ENCODE results near the gene SLC31A2. TPM values are rescaled to one million over a fixed set of nuclear protein-coding genes. Genes with fewer than 3 reads are reported as not detected.
"Not testable (repeated sequence)": the region's sequence is repeated elsewhere in the genome, so short reads cannot be mapped to it uniquely, and the experiment has no call there.

Gene SLC31A2
- 3.4 TPM for polyA plus RNA-seq (ENCODE audit: insufficient read length)

GRCh38 chr9:113150670-113151611, at the start of gene SLC31A2:
TSS of gene SLC31A2 (plus strand) at chr9:113151007. CDS start at chr9:113151075, 68 bp downstream.
- no peak for DNase-seq (ENCODE audit: low read depth)

DNA sequence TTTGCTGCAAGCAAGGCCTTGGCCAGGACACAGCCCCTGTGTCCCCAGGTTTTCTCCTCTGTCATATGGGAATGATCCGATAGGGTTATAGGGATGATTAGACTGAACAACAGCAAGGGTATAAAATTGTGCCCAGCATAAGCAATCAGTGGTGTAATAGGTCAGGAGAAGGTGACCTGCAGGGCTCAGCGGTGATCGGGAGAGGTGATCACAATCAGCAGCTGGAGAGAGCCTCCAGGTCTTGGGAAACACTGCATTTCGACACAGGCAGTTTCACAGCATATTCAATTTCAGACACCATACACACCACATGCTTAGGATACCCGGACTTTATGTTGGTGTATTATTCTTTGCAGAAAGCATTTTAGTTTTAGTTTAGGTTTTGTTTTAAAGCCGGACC, 45.5 kb upstream of the SLC31A2 start:
- not testable (repeated sequence) for DNase-seq (ENCODE audit: low read depth)

DNA sequence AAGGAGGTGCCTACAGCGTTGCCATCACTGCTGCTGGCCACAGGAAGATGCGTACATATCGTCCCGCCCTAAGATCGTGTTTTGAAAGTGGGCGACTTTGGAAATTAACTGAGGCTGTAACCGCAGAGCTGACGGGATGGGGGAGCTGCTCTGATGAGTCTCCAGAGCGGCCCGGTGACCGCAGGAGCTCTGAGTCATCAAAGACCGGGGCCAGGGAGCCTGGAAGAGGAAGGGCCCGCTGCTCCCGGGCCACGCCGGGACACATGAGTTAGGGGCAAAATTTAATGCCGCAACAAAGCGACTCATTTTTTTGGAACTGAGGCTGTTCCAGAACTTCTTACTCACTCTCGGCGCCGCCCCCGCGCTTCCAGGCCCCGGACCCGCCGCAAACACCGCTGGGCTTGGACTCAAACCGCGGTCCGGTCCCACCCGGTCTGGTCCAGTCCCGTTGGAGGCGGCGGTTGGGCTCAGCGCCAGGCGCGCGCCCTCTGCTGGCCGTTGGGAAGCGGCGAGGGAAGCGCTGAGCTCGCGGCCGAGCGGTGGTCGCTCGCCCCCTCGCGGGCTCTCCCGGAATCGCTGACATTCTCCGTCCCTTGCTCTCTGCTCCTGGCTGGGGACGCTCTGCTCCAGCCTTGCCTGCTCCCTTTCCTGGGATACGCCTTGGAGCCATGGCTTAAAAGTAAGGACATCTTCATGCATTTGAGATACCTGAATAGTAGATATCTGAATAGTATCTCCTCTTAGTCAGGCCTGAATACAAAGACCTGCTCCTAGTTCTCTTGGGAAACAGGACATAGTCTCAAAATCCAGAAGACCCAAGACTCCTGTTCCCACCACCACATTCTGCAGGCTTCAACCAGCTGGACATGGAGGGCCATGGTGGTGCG, 39.5 kb upstream of the SLC31A2 start:
- not testable (repeated sequence) for DNase-seq (ENCODE audit: low read depth)

DNA sequence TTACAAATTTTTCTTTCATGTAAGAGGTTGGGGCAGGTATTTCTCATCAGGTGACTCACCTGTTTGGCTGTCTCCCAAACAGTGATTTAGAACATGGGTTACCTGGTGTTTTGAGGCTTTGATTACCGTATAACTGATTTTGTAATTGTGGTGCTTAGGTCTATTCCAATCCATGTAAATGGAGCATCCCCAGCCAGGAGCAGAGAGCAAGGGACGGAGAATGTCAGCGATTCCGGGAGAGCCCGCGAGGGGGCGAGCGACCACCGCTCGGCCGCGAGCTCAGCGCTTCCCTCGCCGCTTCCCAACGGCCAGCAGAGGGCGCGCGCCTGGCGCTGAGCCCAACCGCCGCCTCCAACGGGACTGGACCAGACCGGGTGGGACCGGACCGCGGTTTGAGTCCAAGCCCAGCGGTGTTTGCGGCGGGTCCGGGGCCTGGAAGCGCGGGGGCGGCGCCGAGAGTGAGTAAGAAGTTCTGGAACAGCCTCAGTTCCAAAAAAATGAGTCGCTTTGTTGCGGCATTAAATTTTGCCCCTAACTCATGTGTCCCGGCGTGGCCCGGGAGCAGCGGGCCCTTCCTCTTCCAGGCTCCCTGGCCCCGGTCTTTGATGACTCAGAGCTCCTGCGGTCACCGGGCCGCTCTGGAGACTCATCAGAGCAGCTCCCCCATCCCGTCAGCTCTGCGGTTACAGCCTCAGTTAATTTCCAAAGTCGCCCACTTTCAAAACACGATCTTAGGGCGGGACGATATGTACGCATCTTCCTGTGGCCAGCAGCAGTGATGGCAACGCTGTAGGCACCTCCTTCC, 37.9 kb upstream of the SLC31A2 start:
- DNase-seq (ENCODE audit: low read depth) = not testable (repeated sequence)

- not testable (repeated sequence) for DNase-seq (ENCODE audit: low read depth)
Measured at GRCh38 chr9:113118829-113119228, 32.0 kb upstream of the SLC31A2 start.

- DNase-seq (ENCODE audit: low read depth) = no peak
Measured at GRCh38 chr9:113125386-113126035, 25.3 kb upstream of the SLC31A2 start.

- DNase-seq (ENCODE audit: low read depth) = no peak
Measured at GRCh38 chr9:113129466-113129865, 21.3 kb upstream of the SLC31A2 start.

DNA sequence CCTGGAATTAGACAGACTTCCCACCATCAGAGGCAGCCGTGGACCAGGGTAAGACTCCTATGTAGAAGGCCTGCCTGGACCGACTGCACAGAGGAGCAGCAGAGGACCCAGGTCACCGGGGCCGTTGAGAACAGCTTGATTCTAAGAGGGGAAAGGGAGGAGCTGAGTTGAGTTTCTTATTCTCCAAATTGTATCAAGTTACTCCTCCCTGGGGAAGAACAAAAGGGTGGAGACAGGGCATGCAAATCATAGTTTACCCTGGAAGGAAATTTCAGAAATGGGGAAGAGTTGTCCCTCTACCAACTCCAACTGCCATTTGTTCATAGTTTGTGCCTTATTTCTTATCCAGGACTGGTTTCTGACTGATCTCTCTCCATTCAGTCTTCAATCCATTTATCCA, 20.9 kb upstream of the SLC31A2 start:
- DNase-seq (ENCODE audit: low read depth) = no peak

DNA sequence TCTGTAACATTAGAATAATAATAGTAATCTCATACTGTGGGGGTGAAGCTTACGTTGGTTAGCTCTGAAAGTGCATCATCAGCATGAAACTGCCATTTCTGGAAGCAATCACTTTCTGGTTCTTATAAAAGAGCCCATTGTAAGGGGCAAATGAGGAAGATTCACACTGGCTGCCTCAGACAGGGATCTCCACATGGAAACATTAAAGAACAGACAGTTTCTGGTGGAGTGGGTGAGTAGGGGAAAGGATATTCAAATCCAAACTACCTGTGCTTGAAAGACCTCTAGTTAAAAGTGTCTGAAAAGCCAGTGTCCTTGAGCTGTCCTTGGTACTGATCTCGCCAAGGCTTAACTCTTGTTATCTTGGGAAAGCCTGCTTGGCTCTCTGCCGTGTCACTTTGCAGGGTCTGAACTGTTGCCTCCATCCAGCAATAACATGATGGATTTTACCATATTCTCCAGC, 19.1 kb upstream of the SLC31A2 start:
- no peak for DNase-seq (ENCODE audit: low read depth)

DNA sequence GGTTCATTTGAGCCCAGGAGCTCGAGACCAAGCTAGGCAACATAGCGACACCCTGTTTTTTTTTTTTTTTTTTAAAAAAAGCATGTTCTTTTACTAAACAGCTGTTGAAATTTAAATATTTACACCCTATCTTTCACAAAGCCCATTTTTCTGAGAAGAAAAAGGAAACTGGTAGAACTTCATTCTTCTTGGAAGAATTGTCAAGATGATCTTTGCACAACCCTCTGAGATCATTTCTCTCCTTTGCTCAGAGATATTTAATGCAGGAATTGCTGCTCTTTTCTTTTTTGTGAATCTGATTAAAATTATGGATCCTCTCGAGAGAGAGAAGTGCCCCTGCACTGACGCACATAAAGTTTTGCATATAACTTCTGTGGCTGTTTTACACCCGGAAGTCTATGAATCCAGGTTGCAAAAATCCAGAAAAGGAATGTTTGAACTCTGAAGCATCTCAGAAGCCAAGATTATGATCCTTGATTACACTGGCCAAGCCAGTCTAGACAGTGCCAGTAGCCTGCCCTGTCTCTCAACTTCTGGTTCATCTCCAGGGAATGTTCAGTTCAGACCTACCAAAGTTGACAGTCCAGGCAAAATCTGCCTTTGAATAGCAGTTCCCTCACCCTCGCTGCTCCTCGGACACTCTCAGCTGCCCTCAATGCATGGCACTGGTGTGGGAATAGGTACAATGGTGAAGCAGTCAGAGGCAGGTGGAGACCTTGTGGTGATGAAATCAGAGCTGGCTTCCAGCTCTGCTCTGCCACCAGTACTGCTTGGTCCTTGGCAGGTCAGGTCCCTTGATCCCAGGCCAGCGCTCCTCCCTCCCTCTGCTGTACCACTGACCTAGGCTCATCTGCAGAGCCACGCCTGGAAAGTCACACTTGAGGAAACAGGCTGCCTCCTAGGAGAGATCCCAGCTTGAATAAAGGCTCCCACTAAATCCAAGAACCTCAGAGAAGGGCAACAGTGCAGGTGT, 13.3 kb upstream of the SLC31A2 start:
- DNase-seq (ENCODE audit: low read depth) = no peak

GRCh38 chr9:113138760-113139159, 12.0 kb upstream of the SLC31A2 start:
- DNase-seq (ENCODE audit: low read depth) = no peak

- DNase-seq (ENCODE audit: low read depth) = no peak
Measured at GRCh38 chr9:113139225-113139829, 11.5 kb upstream of the SLC31A2 start.

DNA sequence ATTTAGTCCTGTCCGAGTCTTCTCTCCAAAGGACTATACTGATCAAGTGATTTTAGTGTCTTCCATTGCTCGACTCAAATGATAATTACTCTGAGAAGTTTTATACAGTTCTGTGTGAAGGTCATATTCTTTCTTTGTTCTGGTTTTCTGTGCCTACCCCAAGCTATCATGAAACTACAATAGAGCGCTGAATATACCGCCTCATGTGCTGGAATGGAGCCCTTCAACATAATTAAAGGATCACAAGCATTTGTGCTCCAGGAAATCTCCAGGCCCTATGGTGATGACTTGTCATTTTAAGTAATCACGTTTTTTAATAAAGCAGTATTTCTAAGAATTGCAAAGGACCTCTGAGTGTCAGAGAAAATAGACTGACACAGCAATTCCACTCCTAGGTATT, 10.9 kb upstream of the SLC31A2 start:
- no peak for DNase-seq (ENCODE audit: low read depth)

DNA sequence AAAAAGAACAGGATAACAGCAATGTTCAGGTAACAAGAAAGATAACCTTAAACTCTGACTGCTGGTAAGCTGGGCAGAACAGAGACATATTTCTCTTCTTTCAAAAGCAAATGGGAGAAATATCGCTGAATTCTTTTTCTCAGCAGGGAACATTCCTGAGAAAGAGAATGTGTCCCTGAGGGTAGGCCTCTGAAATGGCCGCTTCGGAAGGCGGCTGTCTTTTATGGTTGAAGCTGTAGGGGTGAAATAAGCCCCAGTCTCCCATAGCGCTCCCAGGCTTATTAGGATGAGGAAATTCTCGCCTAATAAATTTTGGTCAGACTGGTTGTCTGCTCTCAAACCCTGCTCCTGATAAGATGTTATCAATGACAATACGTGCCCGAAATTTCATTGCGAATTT, 9.9 kb upstream of the SLC31A2 start:
- not testable (repeated sequence) for DNase-seq (ENCODE audit: low read depth)

DNA sequence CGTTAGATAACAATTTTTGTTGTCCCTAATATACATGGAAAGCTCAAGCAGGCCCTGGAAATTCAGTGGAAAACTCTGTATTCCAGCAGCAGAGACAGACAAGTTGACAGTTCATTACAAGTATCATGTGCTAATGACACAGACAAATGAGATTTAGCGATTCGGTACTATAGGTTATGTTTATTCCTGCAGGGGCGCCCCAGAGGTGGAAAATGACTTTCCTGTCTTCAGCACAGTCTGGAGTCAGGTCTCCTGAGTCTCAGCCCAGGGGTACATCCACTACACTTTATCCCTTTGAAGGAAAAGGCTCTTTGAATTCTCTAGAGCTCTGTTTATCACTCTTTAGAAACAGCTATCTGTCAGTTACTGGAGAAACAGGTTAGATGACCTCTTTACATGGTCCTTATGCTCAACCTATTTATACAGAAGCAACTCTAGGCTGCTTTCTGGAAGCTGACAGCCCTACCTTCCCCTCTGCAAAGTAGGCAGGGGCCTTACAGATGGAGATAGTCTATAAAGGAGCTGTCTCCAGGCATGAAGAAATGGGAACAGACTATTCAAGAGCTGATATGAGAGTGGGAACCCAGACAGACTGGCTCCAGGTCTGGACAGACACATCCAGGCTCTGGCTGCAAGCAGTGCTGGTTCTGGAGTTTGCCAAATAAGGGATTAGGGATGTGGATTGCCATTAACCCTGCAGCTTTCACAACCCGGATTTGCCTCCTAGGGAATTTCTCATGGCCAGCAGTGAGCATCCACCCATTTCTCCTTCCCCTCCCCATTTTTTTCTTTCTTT, 7.2 kb upstream of the SLC31A2 start:
- DNase-seq (ENCODE audit: low read depth) = no peak

DNA sequence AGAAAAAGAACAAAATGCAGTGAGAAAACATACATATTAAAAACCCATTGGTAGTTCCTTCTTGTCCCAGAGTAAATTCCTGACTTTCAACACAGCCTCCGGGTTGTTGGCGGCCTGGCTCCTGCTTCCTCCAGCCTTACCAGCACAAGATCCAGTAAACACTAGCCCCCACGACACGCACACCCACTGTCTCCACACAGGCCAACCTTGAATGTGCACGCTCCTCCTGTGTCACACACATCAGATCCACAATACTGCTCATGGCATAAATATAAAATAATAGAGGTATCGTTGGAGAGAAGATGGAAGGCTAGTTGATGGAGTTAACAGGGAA, 2.5 kb upstream of the SLC31A2 start:
- no peak for DNase-seq (ENCODE audit: low read depth)

GRCh38 chr9:113148781-113149510, 1.9 kb upstream of the SLC31A2 start:
- no peak for DNase-seq (ENCODE audit: low read depth)

DNA sequence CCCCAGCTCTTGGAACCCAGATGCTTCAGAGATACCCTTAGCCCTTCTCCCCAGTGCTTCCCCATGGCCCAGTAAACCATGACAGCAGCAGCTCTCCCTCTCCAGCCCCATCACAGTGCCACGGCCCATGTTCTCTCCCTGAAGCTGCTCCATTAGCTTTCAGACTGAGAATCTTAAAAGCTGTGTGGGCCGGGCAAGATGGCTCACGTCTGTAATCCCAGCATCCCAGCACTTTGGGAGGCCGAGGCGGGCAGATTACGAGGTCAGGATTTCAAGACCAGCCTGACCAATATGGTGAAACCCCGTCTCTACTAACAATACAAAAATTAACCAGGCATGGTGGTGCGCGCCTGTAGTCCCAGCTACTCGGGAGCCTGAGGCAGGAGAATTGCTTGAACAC, 1.2 kb upstream of the SLC31A2 start:
- DNase-seq (ENCODE audit: low read depth) = not testable (repeated sequence)

All from forelimb muscle (tissue), 1 donor.